HL-60 (cell line): ENCODE results near the gene PGD.

Source experiments
- GABPA ChIP-seq: IDR thresholded peaks from 2 replicates; pipeline ENCODE4 v1.6.1; 2012; ENCODE audit warnings: low read depth
- TF ChIP-seq, protein P1 (sequence below): IDR thresholded peaks from one replicate; pipeline ENCODE4 v1.5.1; 2011; ENCODE audit warnings: low read length, control low read depth, inconsistent platforms; ENCODE audit not compliant: insufficient read depth
- TF ChIP-seq, protein P2 (sequence below): IDR thresholded peaks from 2 replicates; pipeline ENCODE4 v1.6.1; 2012; ENCODE audit warnings: low read depth; ENCODE audit not compliant: insufficient replicate concordance

DNA sequence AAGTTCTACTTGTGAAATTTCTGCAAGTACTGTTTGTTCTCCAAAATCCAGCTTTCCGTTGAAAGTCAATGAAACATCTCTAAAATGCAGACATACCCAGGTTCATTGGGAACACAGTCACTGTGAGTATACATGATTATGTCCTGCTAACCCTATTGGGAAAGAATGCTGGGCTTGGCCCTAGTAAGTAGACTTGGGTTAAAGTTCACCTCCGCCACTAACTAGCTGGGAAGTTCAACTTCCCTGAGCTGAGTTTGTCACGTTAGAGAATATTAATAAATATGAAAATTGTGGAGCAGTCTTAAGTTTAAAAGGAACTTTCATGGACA lies 10.5 kb upstream of the PGD start:
- TF ChIP-seq, protein P1, sequence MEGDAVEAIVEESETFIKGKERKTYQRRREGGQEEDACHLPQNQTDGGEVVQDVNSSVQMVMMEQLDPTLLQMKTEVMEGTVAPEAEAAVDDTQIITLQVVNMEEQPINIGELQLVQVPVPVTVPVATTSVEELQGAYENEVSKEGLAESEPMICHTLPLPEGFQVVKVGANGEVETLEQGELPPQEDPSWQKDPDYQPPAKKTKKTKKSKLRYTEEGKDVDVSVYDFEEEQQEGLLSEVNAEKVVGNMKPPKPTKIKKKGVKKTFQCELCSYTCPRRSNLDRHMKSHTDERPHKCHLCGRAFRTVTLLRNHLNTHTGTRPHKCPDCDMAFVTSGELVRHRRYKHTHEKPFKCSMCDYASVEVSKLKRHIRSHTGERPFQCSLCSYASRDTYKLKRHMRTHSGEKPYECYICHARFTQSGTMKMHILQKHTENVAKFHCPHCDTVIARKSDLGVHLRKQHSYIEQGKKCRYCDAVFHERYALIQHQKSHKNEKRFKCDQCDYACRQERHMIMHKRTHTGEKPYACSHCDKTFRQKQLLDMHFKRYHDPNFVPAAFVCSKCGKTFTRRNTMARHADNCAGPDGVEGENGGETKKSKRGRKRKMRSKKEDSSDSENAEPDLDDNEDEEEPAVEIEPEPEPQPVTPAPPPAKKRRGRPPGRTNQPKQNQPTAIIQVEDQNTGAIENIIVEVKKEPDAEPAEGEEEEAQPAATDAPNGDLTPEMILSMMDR, result no peak
- TF ChIP-seq GABPA, result no peak
- TF ChIP-seq, protein P2, sequence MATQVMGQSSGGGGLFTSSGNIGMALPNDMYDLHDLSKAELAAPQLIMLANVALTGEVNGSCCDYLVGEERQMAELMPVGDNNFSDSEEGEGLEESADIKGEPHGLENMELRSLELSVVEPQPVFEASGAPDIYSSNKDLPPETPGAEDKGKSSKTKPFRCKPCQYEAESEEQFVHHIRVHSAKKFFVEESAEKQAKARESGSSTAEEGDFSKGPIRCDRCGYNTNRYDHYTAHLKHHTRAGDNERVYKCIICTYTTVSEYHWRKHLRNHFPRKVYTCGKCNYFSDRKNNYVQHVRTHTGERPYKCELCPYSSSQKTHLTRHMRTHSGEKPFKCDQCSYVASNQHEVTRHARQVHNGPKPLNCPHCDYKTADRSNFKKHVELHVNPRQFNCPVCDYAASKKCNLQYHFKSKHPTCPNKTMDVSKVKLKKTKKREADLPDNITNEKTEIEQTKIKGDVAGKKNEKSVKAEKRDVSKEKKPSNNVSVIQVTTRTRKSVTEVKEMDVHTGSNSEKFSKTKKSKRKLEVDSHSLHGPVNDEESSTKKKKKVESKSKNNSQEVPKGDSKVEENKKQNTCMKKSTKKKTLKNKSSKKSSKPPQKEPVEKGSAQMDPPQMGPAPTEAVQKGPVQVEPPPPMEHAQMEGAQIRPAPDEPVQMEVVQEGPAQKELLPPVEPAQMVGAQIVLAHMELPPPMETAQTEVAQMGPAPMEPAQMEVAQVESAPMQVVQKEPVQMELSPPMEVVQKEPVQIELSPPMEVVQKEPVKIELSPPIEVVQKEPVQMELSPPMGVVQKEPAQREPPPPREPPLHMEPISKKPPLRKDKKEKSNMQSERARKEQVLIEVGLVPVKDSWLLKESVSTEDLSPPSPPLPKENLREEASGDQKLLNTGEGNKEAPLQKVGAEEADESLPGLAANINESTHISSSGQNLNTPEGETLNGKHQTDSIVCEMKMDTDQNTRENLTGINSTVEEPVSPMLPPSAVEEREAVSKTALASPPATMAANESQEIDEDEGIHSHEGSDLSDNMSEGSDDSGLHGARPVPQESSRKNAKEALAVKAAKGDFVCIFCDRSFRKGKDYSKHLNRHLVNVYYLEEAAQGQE, result no peak
